HCT116 (cell line): ENCODE measurements around the gene DOLPP1. TPM values are rescaled to one million over a fixed set of nuclear protein-coding genes. Genes with fewer than 3 reads are reported as not detected.

Source experiments
- ATAC-seq: fragments of 200-7000 bp; cut with Tn5 transposase; 2 replicates; pipeline ENCODE4 v1.9.1; 2020; ENCODE audit warnings: mild to moderate bottlenecking, moderate library complexity
- BruUV-seq: library from RNA; stranded (reverse); fragments of 400-500 nt; replicated peaks from 2 replicates; lab custom pipeline; 2021; lab: Mats Ljungman, UMichigan
- CTCF ChIA-PET: fragments of 300-600 bp; sonication (Branson Sonifier 250); formaldehyde crosslinking; loops from one replicate; lab custom pipeline; 2021; ENCODE audit warnings: antibody characterized with exemption; lab: Charles Lee
- POLR2A ChIA-PET: fragments of 300-600, 350-600 bp; sonication (Branson Sonifier 250); formaldehyde crosslinking; loops from one replicate; lab custom pipeline; 2021; ENCODE audit warnings: antibody characterized with exemption; lab: Charles Lee
- RAD21 ChIA-PET, 2 experiments: fragments of 300-600 bp; sonication (Branson Sonifier 250); formaldehyde crosslinking; loops; one replicate each; lab custom pipeline; 2023; ENCODE audit warnings: low total read pairs in 2 of 2; ENCODE audit not compliant: uncharacterized antibody in 2 of 2, unreplicated experiment in 2 of 2, low non-redundant PET in 1 of 2; lab: Charles Lee
- DNase-seq: peaks from one replicate; pipeline ENCODE4 v3.0.0-alpha.2; 2010; ENCODE audit warnings: low read depth, low spot score
- H2AFZ ChIP-seq: fragments of 200-600 bp; shearing (Covaris generic), sonication (generic); 2 replicates; pipeline ENCODE4 v1.6.1; 2017; ENCODE audit warnings: low read depth, mixed run types, mixed read lengths, antibody characterized with exemption, low read length; ENCODE audit not compliant: poor library complexity, severe bottlenecking
- H3K27ac ChIP-seq: 2 replicates; pipeline ENCODE4 v1.5.1; 2012; ENCODE audit warnings: low read depth, low read length
- H3K27me3 ChIP-seq: fragments of 200-600 bp; sonication (generic); 2 replicates; pipeline ENCODE4 v1.6.1; 2016; ENCODE audit warnings: mixed run types, low read length, mixed read lengths; ENCODE audit not compliant: insufficient read depth
- H3K36me3 ChIP-seq, 2 experiments: fragments of 200-500 bp in 1 of 2; fragments of 200-600 bp in 1 of 2; sonication (Bioruptor generic) in 1 of 2; sonication (generic) in 1 of 2; 2 replicates each; pipeline versions ENCODE4 v1.5.1 to v1.6.1; 2014 to 2016; ENCODE audit warnings: low read length in 2 of 2, inconsistent platforms in 1 of 2, mixed read lengths in 1 of 2, mixed run types in 1 of 2; ENCODE audit not compliant: insufficient read depth in 2 of 2, control insufficient read depth in 1 of 2
- H3K4me1 ChIP-seq, 2 experiments: fragments of 200-600 bp in 1 of 2; sonication (generic) in 1 of 2; 2 replicates each; pipeline versions ENCODE4 v1.5.1 to v1.6.1; 2012 to 2017; ENCODE audit warnings: low read length in 2 of 2, inconsistent platforms in 1 of 2, mild to moderate bottlenecking in 1 of 2, mixed read lengths in 1 of 2, mixed run types in 1 of 2, moderate library complexity in 1 of 2; ENCODE audit not compliant: insufficient read depth in 2 of 2, control insufficient read depth in 1 of 2
- H3K4me2 ChIP-seq: fragments of 200-600 bp; sonication (generic); 2 replicates; pipeline ENCODE4 v1.6.1; 2017; ENCODE audit warnings: mixed run types, low read length, mixed read lengths
- H3K4me3 ChIP-seq, 2 experiments: fragments of 200-600 bp in 1 of 2; sonication (generic) in 1 of 2; replicated peaks in 1 of 2; 2 replicates each; pipeline ENCODE4 v1.5.1; 2011 to 2016; ENCODE audit warnings: low read length in 2 of 2, control low read depth in 1 of 2, low read depth in 1 of 2, mild to moderate bottlenecking in 1 of 2, mixed read lengths in 1 of 2, mixed run types in 1 of 2
- H3K79me2 ChIP-seq: fragments of 200-600 bp; sonication (generic); 2 replicates; pipeline ENCODE4 v1.6.1; 2017; ENCODE audit warnings: mild to moderate bottlenecking, mixed run types, low read length, moderate library complexity, mixed read lengths; ENCODE audit not compliant: insufficient read depth
- H3K9ac ChIP-seq: fragments of 200-600 bp; sonication (generic); 2 replicates; pipeline ENCODE4 v1.6.1; 2016; ENCODE audit warnings: low read length, mixed read lengths
- H3K9me2 ChIP-seq: fragments of 200-600 bp; sonication (generic), shearing (Covaris generic); 2 replicates; pipeline ENCODE4 v1.6.1; 2017; ENCODE audit warnings: mixed run types, mild to moderate bottlenecking, moderate library complexity; ENCODE audit not compliant: insufficient read depth
- H3K9me3 ChIP-seq, 2 experiments: fragments of 200-500 bp in 1 of 2; fragments of 200-600 bp in 1 of 2; sonication (Bioruptor generic) in 1 of 2; sonication (generic) in 1 of 2; 2 replicates each; pipeline ENCODE4 v1.6.1; 2014 to 2017; ENCODE audit warnings: low read length in 2 of 2, mixed read lengths in 2 of 2, inconsistent platforms in 1 of 2, low read depth in 1 of 2, mild to moderate bottlenecking in 1 of 2, mixed run types in 1 of 2, moderate library complexity in 1 of 2; ENCODE audit not compliant: control insufficient read depth in 1 of 2, insufficient read depth in 1 of 2
- H4K20me1 ChIP-seq: fragments of 200-600 bp; sonication (generic), shearing (Covaris generic); 2 replicates; pipeline ENCODE4 v1.6.1; 2017; ENCODE audit warnings: mixed run types, mild to moderate bottlenecking, moderate library complexity; ENCODE audit not compliant: insufficient read depth
- CBX3 ChIP-seq: IDR thresholded peaks from 2 replicates; pipeline ENCODE4 v1.6.1; 2012; ENCODE audit warnings: low read depth
- EGR1 ChIP-seq: IDR thresholded peaks from 2 replicates; pipeline ENCODE4 v1.6.1; 2012; ENCODE audit warnings: low read depth
- EZH2 ChIP-seq: fragments of 200-600 bp; sonication (generic); IDR thresholded peaks from 2 replicates; pipeline ENCODE4 v1.6.1; 2017; ENCODE audit warnings: antibody characterized with exemption, mixed run types
- FOSL1 ChIP-seq: IDR thresholded peaks from 2 replicates; pipeline ENCODE4 v1.6.1; 2012; ENCODE audit warnings: low read depth
- JUND ChIP-seq: IDR thresholded peaks from 2 replicates; pipeline ENCODE4 v1.6.1; 2012
- POLR2A ChIP-seq: IDR thresholded peaks from 2 replicates; pipeline ENCODE4 v1.7.0; 2011; ENCODE audit warnings: borderline replicate concordance; ENCODE audit not compliant: insufficient read depth, insufficient read length; ENCODE audit errors: extremely low read depth
- POLR2AphosphoS5 ChIP-seq: IDR thresholded peaks from 2 replicates; pipeline ENCODE4 v1.6.1; 2011; ENCODE audit warnings: mild to moderate bottlenecking, low read depth, low read length, moderate library complexity
- RAD21 ChIP-seq: IDR thresholded peaks from 2 replicates; pipeline ENCODE4 v1.6.1; 2012; ENCODE audit warnings: low read depth, mild to moderate bottlenecking
- SIN3A ChIP-seq: IDR thresholded peaks from 2 replicates; pipeline ENCODE4 v1.6.1; 2012; ENCODE audit warnings: low read depth
- SP1 ChIP-seq: IDR thresholded peaks from 2 replicates; pipeline ENCODE4 v1.6.1; 2012; ENCODE audit warnings: low read depth
- TCF7L2 ChIP-seq: IDR thresholded peaks from 2 replicates; pipeline ENCODE4 v1.7.0; 2011; ENCODE audit warnings: borderline replicate concordance, inconsistent platforms; ENCODE audit not compliant: insufficient read depth, insufficient read length; ENCODE audit errors: extremely low read depth
- ZFX ChIP-seq: fragments of 450-650 bp; IDR thresholded peaks from 2 replicates; pipeline ENCODE4 v1.6.1; 2017
- intact Hi-C: fragments of 100-400 bp; cut with micrococcal nuclease; formaldehyde crosslinking; loops from 2 replicates; pipeline ENCODE4 v1.10.0; 2022
- total RNA-seq: library from RNA; stranded (reverse); gene quantifications from one replicate; pipeline ENCODE4 v1.2.1, GENCODE V29; 2021; ENCODE audit not compliant: unreplicated experiment
- TF ChIP-seq, protein P1 (sequence below): IDR thresholded peaks from 2 replicates; pipeline ENCODE4 v1.6.1; 2012
- TF ChIP-seq, protein P2 (sequence below): IDR thresholded peaks from 2 replicates; pipeline ENCODE4 v1.6.1; 2011; ENCODE audit warnings: mild to moderate bottlenecking, low read length, moderate library complexity; ENCODE audit not compliant: insufficient replicate concordance; ENCODE audit errors: extremely low read depth

DOLPP1 gene
- total RNA-seq, 1 experiment from 2014 or later, result 17.4 TPM

DNA sequence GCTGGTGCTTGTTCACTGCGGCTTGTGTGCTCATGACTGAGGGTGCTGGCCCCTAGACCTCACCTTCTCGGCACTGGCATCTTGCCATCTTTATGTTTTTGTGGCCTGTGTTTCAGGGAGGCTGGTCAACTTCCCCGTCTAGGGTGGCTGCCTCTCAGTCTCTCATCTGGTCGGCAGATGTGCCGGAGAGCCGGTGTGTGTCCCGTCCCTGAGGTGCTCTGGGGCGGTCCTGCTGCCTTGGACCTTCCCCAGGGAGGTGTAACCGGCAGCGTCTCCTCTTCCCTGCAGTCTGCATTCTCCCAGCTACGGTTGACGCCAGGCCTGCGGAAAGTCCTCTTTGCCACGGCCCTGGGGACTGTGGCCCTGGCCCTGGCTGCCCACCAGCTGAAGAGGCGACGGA, 38.9 kb upstream of the DOLPP1 start:
- no peaks in the 10 kb centered on the region for H3K27me3 ChIP-seq
- BruUV-seq, result no TSS peak
- no peak overlapping the region for H2AFZ ChIP-seq
- no peaks in the 10 kb centered on the region for H3K9me3 ChIP-seq
- ChIA-PET POLR2A (no interaction called here), CTCF (no interaction called here), RAD21 (no interaction called here)
- no peak overlapping the region for H3K4me3 ChIP-seq
- peaks cover 0 to 4% of the 10 kb centered on the region in 2 experiments; a peak in 1 of 4 replicates for H3K36me3 ChIP-seq
- H3K9me2 ChIP-seq, result no peaks in the 10 kb centered on the region
- H4K20me1 ChIP-seq, result no peaks in the 10 kb centered on the region
- intact Hi-C loops, result no loop called here
- no peak overlapping the region for H3K9ac ChIP-seq
- H3K4me2 ChIP-seq, result no peak overlapping the region
- peaks cover 9 to 10% of the 10 kb centered on the region in 2 experiments; a peak in 2 of 4 replicates for H3K4me1 ChIP-seq
- no peak for DNase-seq
- TF ChIP-seq FOSL1, result no peak
- TF ChIP-seq JUND, result no peak
- no peak for TF ChIP-seq EZH2
- TF ChIP-seq ZFX, result no peak
- no peak for TF ChIP-seq RAD21
- TF ChIP-seq SIN3A, result no peak
- TF ChIP-seq POLR2AphosphoS5, result no peak
- no peak for TF ChIP-seq SP1
- TF ChIP-seq EGR1, result no peak
- TF ChIP-seq, protein P1, sequence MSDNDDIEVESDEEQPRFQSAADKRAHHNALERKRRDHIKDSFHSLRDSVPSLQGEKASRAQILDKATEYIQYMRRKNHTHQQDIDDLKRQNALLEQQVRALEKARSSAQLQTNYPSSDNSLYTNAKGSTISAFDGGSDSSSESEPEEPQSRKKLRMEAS, result no peak
- TF ChIP-seq POLR2A, result no peak
- TF ChIP-seq TCF7L2, result no peak
- TF ChIP-seq, protein P2, sequence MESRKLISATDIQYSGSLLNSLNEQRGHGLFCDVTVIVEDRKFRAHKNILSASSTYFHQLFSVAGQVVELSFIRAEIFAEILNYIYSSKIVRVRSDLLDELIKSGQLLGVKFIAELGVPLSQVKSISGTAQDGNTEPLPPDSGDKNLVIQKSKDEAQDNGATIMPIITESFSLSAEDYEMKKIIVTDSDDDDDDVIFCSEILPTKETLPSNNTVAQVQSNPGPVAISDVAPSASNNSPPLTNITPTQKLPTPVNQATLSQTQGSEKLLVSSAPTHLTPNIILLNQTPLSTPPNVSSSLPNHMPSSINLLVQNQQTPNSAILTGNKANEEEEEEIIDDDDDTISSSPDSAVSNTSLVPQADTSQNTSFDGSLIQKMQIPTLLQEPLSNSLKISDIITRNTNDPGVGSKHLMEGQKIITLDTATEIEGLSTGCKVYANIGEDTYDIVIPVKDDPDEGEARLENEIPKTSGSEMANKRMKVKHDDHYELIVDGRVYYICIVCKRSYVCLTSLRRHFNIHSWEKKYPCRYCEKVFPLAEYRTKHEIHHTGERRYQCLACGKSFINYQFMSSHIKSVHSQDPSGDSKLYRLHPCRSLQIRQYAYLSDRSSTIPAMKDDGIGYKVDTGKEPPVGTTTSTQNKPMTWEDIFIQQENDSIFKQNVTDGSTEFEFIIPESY, result no peak
- TF ChIP-seq CBX3, result no peak
- ATAC-seq, result no peak
- H3K79me2 ChIP-seq, result no peaks in the 10 kb centered on the region; the same call in 1 of the 2 replicates
- H3K27ac ChIP-seq, result no peak overlapping the region
